HG03342 (cell line): ENCODE measurements around the gene PELI3.

ENCODE experiments used
- ATAC-seq: cut with Tn5 transposase; IDR thresholded peaks from one replicate; pipeline ENCODE4 v1.9.1; 2021; ENCODE audit warnings: mild to moderate bottlenecking, moderate library complexity; ENCODE audit not compliant: unreplicated experiment

Gene PELI3

DNA sequence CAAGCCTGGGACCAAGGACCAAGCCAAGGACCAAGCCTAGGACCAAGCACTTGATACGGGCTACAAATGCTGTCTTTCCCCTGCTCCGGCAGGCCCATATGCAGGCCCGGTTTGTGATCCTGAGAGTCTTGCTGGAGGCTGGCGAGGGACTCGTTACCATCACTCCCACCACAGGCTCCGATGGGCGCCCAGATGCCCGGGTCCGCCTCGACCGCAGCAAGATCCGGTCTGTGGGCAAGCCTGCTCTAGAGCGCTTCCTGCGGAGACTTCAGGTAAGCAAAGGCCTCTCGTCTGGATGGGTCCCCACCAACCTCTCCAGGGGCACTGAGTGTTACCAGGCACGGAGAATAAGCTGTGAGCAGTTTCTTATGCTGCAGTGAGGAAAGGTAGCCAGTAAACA lies 30.5 kb downstream of the PELI3 start:
- no peak for ATAC-seq

DNA sequence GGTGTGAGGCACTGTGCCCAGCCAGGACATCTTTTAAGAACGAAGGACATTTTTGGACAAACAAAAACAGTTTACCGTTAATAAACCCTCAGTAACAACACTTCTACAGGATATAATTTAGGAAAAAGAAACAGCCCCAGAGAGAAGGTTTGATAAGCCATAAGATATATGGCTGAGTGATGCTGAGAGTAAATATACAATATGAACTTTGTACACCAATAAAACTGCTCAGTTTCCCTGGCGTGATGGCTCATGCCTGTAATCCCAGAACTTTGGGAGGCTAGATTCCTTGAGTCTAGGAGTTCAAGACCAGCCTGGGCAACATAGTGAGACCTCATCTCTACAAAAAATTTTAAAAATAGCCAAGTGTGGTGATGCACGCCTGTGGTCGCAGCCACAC lies 31.8 kb downstream of the PELI3 start:
- no peak for ATAC-seq

DNA sequence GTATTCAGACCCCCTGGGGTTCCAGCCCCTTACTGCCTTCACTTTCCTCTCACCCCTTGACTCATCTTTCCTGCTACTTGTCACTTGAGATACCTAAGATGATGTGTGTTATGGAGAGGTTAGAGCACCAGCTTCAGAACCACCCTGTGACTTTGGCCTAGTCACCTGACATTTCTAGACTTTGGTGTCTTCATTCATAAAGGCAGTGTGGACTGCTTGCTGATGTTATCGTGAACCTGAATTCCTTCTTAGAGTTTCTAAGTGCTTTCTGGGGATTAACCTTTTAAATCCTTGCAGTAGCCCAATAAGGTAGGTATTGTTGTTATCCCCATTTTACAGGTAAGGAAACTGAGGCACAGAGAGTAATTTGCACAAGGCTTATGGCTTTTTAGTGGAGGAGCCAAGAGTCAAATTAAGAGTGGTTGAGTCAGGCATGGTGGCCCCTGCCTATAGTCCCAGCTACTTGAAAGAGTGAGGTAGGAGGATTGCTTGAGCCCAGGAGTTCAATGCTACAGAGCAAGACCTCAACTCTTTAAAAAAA lies 38.6 kb downstream of the PELI3 start:
- no peak for ATAC-seq

DNA sequence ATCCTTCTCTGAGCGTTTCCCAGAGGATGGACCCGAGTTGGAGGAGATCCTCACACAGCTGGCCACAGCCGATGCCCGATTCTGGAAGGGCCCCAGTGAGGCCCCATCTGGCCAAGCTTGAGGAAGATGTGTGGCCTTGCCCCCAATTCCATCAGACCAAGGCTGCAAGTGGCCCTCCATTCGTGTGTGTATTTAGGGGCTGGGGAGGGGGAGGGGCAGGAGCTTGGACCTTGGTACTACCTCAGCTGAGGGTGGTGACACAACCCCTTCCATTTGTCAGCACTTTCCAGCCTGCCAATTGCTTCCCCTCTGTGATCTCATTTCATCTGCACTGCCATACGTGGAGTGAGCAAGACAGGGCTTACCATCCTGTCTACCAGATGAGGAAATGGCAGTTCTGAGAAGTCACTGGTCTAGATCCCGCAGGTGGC lies 42.4 kb downstream of the PELI3 start:
- ATAC-seq: no peak

DNA sequence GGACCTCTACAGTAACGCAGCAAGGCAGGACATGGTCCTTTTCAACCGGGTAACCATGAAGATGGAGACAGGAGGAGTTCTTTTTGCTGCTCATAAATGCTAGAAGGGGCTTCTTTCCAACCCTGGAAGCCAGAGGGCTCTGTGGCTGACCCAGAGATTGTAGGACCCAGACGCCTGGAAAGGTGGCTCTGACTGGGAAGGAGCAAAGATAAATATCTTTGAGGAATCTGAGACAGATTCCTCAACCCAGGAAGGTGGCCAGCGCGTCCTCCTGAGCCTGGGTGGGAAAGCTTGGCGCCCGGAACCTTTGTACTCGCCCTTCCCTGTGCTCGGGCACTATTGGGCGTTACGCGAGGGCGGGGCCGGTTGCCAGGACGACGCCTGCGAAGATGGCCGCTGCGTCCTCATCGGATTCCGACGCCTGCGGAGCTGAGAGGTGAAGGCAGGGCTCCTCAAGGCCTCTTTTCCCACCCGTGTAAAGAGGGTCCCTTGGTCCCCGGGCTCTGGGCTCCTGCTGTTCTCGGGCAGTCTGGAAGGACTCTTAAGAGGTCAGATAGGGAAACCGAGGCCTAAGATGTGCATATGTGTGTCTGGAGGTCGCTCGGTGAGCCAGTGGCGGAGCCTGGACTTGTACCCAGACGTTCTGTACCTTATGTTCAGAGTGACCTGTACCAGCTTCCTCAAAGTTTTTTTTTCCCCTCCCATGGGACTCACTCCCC lies 43.7 kb downstream of the PELI3 start, which contains the start of gene BBS1:
BBS1 (plus strand) TSS at position 365 of the 719 bp plus-strand sequence; CDS start at position 390, 25 bp downstream.
- peak; percentile 85 for ATAC-seq

DNA sequence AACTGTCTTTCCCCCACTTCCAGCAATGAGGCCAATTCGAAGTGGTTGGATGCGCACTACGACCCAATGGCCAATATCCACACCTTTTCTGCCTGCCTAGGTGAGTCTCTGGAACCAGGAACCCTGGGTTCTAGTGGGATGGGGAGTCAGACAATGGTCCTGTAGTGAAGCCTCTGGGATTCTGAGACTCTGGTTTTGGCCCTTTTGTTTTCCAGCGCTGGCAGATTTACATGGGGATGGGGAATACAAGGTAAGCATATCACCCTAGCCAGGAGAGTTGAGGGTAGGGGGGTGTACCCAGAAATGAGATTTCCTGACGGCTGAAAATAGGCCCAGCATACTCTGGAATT lies 44.3 kb downstream of the PELI3 start:
- ATAC-seq: no peak

DNA sequence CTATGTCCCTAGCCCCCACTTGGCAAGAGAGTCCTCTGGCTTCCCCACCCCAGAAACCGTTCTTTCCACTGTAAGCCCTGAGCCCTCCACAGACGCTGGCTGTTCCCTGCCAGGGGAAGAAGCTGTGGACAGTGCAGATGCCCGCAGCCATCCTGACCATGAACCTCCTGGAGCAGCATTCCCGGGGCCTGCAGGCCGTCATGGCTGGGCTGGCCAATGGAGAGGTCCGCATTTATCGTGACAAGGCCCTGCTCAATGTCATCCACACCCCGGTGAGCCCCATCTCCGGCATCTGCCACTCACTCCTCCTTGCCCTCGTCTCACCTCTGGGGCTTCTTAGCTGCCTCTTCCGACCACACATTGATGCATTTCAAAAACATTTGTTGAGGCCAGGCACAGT lies 56.9 kb downstream of the PELI3 start:
- no peak for ATAC-seq

DNA sequence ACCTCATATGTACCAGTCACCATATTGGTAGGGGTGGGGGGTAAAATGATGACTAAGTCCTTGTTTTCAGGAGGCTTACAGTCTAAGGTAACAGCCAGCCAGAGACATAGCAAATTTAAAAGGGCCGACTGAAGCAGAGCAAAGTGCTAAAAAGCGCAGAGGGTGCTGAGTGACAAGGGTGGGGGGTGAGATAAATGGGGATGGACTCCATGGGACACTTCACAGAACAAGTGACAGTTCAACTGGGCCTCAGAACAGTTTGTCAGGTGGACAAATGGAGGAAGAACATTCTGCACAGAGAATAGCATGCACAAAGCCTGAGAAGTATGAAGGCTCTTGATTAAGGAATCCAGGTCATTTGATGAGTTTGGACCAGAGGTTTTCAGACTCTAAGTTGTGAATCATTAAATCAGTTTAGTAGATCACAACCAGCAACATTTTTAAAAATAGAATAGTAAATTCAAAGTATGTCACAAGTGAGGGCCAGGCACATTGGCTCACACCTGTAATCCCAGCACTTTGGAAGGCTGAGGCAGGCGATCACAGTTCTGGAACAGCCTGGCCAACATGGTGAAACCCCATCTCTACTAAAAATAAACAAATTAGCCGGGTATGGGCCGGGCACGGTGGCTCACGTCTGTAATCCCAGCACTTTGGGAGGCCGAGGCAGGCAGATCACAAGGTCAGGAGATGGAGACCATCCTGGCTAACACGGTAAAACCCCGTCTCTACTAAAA lies 57.8 kb downstream of the PELI3 start:
- ATAC-seq: no peak
